MCF 10A (cell line): Measurements from ENCODE around the gene LTB4R. TPM values are rescaled to one million over a fixed set of nuclear protein-coding genes. Genes with fewer than 3 reads are reported as not detected.

Experiments used
- BruUV-seq: library from RNA; stranded (reverse); fragments of 400-500 nt; replicated peaks from 2 replicates; lab custom pipeline; 2021; lab: Mats Ljungman, UMichigan
- CTCF ChIA-PET: fragments of 300-600 bp; sonication (Branson Sonifier 250); formaldehyde crosslinking; extraction: SDS; loops from one replicate; lab custom pipeline; 2021; ENCODE audit warnings: antibody characterized with exemption, inconsistent platforms; lab: Yijun Ruan, JAX
- POLR2A ChIA-PET: fragments of 300-600, 350-650 bp; sonication (Branson Sonifier 250); formaldehyde crosslinking; extraction: SDS; loops from one replicate; lab custom pipeline; 2020; ENCODE audit warnings: antibody characterized with exemption, inconsistent platforms; lab: Yijun Ruan, JAX
- DNase-seq: peaks from one replicate; pipeline ENCODE4 v3.0.0-alpha.2; 2018; ENCODE audit not compliant: unreplicated experiment
- H3K27ac Mint-ChIP-seq: one replicate; pipeline ENCODE4 v1.8.0; 2022; ENCODE audit warnings: mild to moderate bottlenecking, low read depth, mixed read lengths; ENCODE audit not compliant: unreplicated experiment
- H3K27me3 Mint-ChIP-seq: one replicate; pipeline ENCODE4 v1.8.0; 2022; ENCODE audit warnings: mixed read lengths; ENCODE audit not compliant: insufficient read depth, unreplicated experiment
- H3K36me3 Mint-ChIP-seq: one replicate; pipeline ENCODE4 v1.8.0; 2022; ENCODE audit warnings: mild to moderate bottlenecking, moderate library complexity, mixed read lengths; ENCODE audit not compliant: insufficient read depth, unreplicated experiment
- H3K4me1 Mint-ChIP-seq: one replicate; pipeline ENCODE4 v1.8.0; 2022; ENCODE audit warnings: mixed read lengths; ENCODE audit not compliant: insufficient read depth, unreplicated experiment
- H3K4me3 Mint-ChIP-seq: one replicate; pipeline ENCODE4 v1.8.0; 2022; ENCODE audit warnings: mild to moderate bottlenecking, moderate library complexity, mixed read lengths; ENCODE audit not compliant: unreplicated experiment
- H3K9me3 Mint-ChIP-seq: one replicate; pipeline ENCODE4 v1.8.0; 2022; ENCODE audit warnings: mixed read lengths; ENCODE audit not compliant: unreplicated experiment
- intact Hi-C: fragments of 100-400 bp; cut with micrococcal nuclease; formaldehyde crosslinking; loops from 2 replicates; pipeline ENCODE4 v1.14.1; 2022
- total RNA-seq: library from RNA; stranded (reverse); gene quantifications from 2 replicates; pipeline ENCODE4 v1.2.3, GENCODE V29; 2022
- TF ChIP-seq, protein P1 (sequence below): fragments of 200-600 bp; IDR thresholded peaks from one replicate; pipeline ENCODE4 v1.8.0; 2022; ENCODE audit warnings: antibody characterized with exemption, mild to moderate bottlenecking; ENCODE audit not compliant: unreplicated experiment

Gene LTB4R
- total RNA-seq, 1 experiment from 2014 or later = 15.8 TPM

GRCh38 chr14:24363401-24363800 is 52.1 kb downstream of the LTB4R start:
- BruUV-seq = no TSS peak
- DNase-seq = no peak
- H3K27ac Mint-ChIP-seq = no peak overlapping the region
- intact Hi-C loops = no loop called here
- TF ChIP-seq, protein P1, sequence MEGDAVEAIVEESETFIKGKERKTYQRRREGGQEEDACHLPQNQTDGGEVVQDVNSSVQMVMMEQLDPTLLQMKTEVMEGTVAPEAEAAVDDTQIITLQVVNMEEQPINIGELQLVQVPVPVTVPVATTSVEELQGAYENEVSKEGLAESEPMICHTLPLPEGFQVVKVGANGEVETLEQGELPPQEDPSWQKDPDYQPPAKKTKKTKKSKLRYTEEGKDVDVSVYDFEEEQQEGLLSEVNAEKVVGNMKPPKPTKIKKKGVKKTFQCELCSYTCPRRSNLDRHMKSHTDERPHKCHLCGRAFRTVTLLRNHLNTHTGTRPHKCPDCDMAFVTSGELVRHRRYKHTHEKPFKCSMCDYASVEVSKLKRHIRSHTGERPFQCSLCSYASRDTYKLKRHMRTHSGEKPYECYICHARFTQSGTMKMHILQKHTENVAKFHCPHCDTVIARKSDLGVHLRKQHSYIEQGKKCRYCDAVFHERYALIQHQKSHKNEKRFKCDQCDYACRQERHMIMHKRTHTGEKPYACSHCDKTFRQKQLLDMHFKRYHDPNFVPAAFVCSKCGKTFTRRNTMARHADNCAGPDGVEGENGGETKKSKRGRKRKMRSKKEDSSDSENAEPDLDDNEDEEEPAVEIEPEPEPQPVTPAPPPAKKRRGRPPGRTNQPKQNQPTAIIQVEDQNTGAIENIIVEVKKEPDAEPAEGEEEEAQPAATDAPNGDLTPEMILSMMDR = no peak
- no peak overlapping the region for H3K4me3 Mint-ChIP-seq
- ChIA-PET CTCF (interaction anchor here (0.6 to 4.0 kb wide), 9 partner anchors 8 to 1812 kb away, joined by 3 to 31 read pairs (median 8); partner anchors contain the start of genes ADCY4 and KHNYN), POLR2A (interaction anchor here (1.2 kb wide), 1 partner anchor 79 kb away, joined by 3 read pairs; the partner anchor contains the start of gene SDR39U1)
- no peaks in the 10 kb centered on the region for H3K27me3 Mint-ChIP-seq
- peaks cover 7% of the 10 kb centered on the region for H3K36me3 Mint-ChIP-seq
- H3K9me3 Mint-ChIP-seq = no peaks in the 10 kb centered on the region
- H3K4me1 Mint-ChIP-seq = peaks cover 24% of the 10 kb centered on the region

DNA sequence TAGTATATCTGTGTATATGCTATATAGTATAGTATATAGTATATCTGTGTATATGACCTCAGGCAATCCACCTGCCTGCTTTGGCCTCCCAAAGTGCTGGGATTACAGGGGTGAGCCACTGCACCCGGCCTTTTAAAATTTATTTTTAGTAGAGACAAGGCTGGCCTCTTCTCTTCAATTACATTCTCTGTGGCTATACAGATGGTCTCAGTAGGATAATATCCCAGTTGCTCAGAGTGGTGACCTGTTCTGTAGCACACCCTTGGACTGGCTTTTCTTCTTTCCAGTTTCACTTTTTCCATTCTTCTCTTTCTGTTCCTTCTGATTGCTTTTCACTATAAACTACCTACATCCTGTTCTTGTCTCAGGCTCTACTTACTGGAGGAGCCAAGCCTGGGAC is 53.5 kb downstream of the LTB4R start:
- Mint-ChIP-seq H3K4me3 (no peak overlapping the region), H3K27me3 (no peaks in the 10 kb centered on the region), H3K4me1 (peaks cover 24% of the 10 kb centered on the region), H3K36me3 (peaks cover 7% of the 10 kb centered on the region), H3K9me3 (no peaks in the 10 kb centered on the region), H3K27ac (peak overlapping the region; percentile 96)
- intact Hi-C loops = loop anchor here (1.0 kb wide), 3 partner anchors 47 to 71 kb away; no protein-coding TSS in a partner anchor
- TF ChIP-seq, protein P1 = no peak
- no peak for DNase-seq
- POLR2A ChIA-PET = interaction anchor here (1.0 to 1.9 kb wide), 4 partner anchors 10 to 77 kb away, joined by 3 to 26 read pairs (median 4); partner anchors contain the start of genes CBLN3 and KHNYN
- no TSS peak for BruUV-seq
- CTCF ChIA-PET = interaction anchor here (0.6 to 2.3 kb wide), 15 partner anchors 13 to 72 kb away, joined by 3 to 42 read pairs (median 5); partner anchors contain the start of genes CBLN3 and KHNYN

- POLR2A ChIA-PET = interaction anchor here (0.7 to 2.0 kb wide), 12 partner anchors 8 to 76 kb away, joined by 3 to 26 read pairs (median 5); partner anchors contain the start of genes CBLN3, DHRS1, KHNYN and NOP9
- TF ChIP-seq, protein P1 = peak; percentile 73
- BruUV-seq = no TSS peak
- CTCF ChIA-PET = interaction anchor here (0.6 to 2.3 kb wide), 31 partner anchors 9 to 734 kb away, joined by 3 to 42 read pairs (median 4); partner anchors contain the start of genes CBLN3 and KHNYN
- peak; percentile 82 for DNase-seq
- peaks cover 7% of the 10 kb centered on the region for H3K36me3 Mint-ChIP-seq
- no peaks in the 10 kb centered on the region for H3K9me3 Mint-ChIP-seq
- H3K27me3 Mint-ChIP-seq = no peaks in the 10 kb centered on the region
- intact Hi-C loops = loop anchor here (1.0 kb wide), 3 partner anchors 46 to 70 kb away; no protein-coding TSS in a partner anchor
- H3K27ac Mint-ChIP-seq = peak overlapping the region; percentile 96
- H3K4me1 Mint-ChIP-seq = peaks cover 24% of the 10 kb centered on the region
- peak overlapping the region; percentile 75 for H3K4me3 Mint-ChIP-seq
These were observed 54.5 kb downstream of the LTB4R start for GRCh38 chr14:24365600-24366412.

- BruUV-seq = TSS peak; percentile 66
- Mint-ChIP-seq H3K4me1 (peaks cover 24% of the 10 kb centered on the region), H3K4me3 (peak overlapping the region; percentile 75), H3K27me3 (no peaks in the 10 kb centered on the region), H3K27ac (peak overlapping the region; percentile 96), H3K36me3 (peaks cover 7% of the 10 kb centered on the region), H3K9me3 (no peaks in the 10 kb centered on the region)
- DNase-seq = no peak
- POLR2A ChIA-PET = interaction anchor here (0.7 to 2.0 kb wide), 9 partner anchors 9 to 70 kb away, joined by 3 to 26 read pairs (median 5); partner anchors contain the start of genes CBLN3, DHRS1, KHNYN and NOP9
- CTCF ChIA-PET = interaction anchor here (0.6 to 2.3 kb wide), 20 partner anchors 8 to 735 kb away, joined by 3 to 42 read pairs (median 4); partner anchors contain the start of genes CBLN3 and KHNYN
- intact Hi-C loops = no loop called here
- TF ChIP-seq, protein P1 = no peak
These were observed 55.1 kb downstream of the LTB4R start for GRCh38 chr14:24366413-24366720.
